ENCODE measurements around the gene SLC25A51. TPM values are rescaled to one million over a fixed set of nuclear protein-coding genes. Genes with fewer than 3 reads are reported as not detected.

SLC25A51 gene
- total and polyA plus RNA-seq, 2 experiments from 2014 or later, result 5.3 to 22.0 TPM

DNA sequence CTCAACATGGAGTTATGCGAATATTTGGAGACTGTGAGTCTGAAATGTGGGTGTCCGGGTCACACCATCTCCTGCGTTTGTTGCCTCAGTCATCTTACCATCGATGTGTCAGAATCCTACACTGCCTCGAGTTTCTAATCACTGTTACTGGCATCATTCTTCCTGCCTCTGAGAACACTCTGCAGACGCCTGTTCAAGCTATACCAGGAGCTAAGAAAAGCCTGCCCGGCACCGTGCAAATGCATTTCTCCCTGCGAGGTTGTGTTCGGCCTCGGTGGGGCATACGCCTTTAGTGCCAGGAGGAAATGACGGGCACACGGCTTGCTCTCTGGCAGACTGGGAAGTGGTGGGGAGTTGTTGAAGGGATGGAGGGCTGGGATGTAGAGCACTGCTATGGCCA, 31.2 kb upstream of the SLC25A51 start:
- H3K4me3 Mint-ChIP-seq, result no peak overlapping the region
- H3F3A ChIP-seq (replicated peaks; ENCODE audit: low read depth), result no peaks in the 10 kb centered on the region
- peaks cover 11% of the 10 kb centered on the region for H3K4me1 Mint-ChIP-seq
- H3K27ac ChIP-seq (ENCODE audit: low read depth), result no peak overlapping the region
- H3K27ac Mint-ChIP-seq, result no peak overlapping the region
- H3K27me3 ChIP-seq (ENCODE audit: insufficient read depth), result no peaks in the 10 kb centered on the region
- no peaks in the 10 kb centered on the region for H3K36me3 ChIP-seq (ENCODE audit: insufficient read depth)
- H3K4me2 ChIP-seq, result no peak overlapping the region
- ATAC-seq, result no peak
- H3K36me3 Mint-ChIP-seq (ENCODE audit: low read depth), result no peaks in the 10 kb centered on the region; the same call in 2 of the 3 replicates
- H3K4me1 ChIP-seq (ENCODE audit: insufficient read depth), result no peaks in the 10 kb centered on the region
- no peak overlapping the region for H3K4me3 ChIP-seq
- peaks cover 3% of the 10 kb centered on the region for H3K27me3 Mint-ChIP-seq (ENCODE audit: insufficient read depth, low read depth, poor library complexity)
- no peak overlapping the region for H2AFZ ChIP-seq
- H3K9me2 ChIP-seq (ENCODE audit: insufficient read depth), result 0 out of 2 replicates have a peak, but pooled peaks cover 5% of the 10 kb centered on the region
- no peaks in the 10 kb centered on the region; the same call in 1 of the 2 replicates for H4K20me1 ChIP-seq (replicated peaks; ENCODE audit: insufficient read depth)
- no peak for DNase-seq (ENCODE audit: low spot score)
- TF ChIP-seq ZNF331 (CRISPR knock-in tag; IDR thresholded peaks at IDR 0.05; ENCODE audit: low read depth) (no peak), ZNF114 (CRISPR knock-in tag; IDR thresholded peaks at IDR 0.05) (no peak), CREB1 (CRISPR knock-in tag; IDR thresholded peaks at IDR 0.05; ENCODE audit: low read depth) (no peak), EZH2phosphoT487 (IDR thresholded peaks at IDR 0.05; ENCODE audit: unreplicated experiment) (no peak), EZH2 (IDR thresholded peaks at IDR 0.05; ENCODE audit: low read depth, unreplicated experiment) (no peak), STAT1 (IDR thresholded peaks at IDR 0.05; ENCODE audit: unreplicated experiment) (no peak), POLR2AphosphoS5 (IDR thresholded peaks at IDR 0.05; ENCODE audit: low read depth) (no peak), JUNB (IDR thresholded peaks at IDR 0.05; ENCODE audit: unreplicated experiment) (no peak), NANOG (IDR thresholded peaks at IDR 0.05; ENCODE audit: borderline replicate concordance) (no peak)
- TF ChIP-seq, protein P1, sequence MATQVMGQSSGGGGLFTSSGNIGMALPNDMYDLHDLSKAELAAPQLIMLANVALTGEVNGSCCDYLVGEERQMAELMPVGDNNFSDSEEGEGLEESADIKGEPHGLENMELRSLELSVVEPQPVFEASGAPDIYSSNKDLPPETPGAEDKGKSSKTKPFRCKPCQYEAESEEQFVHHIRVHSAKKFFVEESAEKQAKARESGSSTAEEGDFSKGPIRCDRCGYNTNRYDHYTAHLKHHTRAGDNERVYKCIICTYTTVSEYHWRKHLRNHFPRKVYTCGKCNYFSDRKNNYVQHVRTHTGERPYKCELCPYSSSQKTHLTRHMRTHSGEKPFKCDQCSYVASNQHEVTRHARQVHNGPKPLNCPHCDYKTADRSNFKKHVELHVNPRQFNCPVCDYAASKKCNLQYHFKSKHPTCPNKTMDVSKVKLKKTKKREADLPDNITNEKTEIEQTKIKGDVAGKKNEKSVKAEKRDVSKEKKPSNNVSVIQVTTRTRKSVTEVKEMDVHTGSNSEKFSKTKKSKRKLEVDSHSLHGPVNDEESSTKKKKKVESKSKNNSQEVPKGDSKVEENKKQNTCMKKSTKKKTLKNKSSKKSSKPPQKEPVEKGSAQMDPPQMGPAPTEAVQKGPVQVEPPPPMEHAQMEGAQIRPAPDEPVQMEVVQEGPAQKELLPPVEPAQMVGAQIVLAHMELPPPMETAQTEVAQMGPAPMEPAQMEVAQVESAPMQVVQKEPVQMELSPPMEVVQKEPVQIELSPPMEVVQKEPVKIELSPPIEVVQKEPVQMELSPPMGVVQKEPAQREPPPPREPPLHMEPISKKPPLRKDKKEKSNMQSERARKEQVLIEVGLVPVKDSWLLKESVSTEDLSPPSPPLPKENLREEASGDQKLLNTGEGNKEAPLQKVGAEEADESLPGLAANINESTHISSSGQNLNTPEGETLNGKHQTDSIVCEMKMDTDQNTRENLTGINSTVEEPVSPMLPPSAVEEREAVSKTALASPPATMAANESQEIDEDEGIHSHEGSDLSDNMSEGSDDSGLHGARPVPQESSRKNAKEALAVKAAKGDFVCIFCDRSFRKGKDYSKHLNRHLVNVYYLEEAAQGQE (IDR thresholded peaks at IDR 0.05; ENCODE audit: unreplicated experiment), result no peak
- TF ChIP-seq, protein P2, sequence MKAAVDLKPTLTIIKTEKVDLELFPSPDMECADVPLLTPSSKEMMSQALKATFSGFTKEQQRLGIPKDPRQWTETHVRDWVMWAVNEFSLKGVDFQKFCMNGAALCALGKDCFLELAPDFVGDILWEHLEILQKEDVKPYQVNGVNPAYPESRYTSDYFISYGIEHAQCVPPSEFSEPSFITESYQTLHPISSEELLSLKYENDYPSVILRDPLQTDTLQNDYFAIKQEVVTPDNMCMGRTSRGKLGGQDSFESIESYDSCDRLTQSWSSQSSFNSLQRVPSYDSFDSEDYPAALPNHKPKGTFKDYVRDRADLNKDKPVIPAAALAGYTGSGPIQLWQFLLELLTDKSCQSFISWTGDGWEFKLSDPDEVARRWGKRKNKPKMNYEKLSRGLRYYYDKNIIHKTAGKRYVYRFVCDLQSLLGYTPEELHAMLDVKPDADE (IDR thresholded peaks at IDR 0.05), result no peak
- TF ChIP-seq, protein P3, sequence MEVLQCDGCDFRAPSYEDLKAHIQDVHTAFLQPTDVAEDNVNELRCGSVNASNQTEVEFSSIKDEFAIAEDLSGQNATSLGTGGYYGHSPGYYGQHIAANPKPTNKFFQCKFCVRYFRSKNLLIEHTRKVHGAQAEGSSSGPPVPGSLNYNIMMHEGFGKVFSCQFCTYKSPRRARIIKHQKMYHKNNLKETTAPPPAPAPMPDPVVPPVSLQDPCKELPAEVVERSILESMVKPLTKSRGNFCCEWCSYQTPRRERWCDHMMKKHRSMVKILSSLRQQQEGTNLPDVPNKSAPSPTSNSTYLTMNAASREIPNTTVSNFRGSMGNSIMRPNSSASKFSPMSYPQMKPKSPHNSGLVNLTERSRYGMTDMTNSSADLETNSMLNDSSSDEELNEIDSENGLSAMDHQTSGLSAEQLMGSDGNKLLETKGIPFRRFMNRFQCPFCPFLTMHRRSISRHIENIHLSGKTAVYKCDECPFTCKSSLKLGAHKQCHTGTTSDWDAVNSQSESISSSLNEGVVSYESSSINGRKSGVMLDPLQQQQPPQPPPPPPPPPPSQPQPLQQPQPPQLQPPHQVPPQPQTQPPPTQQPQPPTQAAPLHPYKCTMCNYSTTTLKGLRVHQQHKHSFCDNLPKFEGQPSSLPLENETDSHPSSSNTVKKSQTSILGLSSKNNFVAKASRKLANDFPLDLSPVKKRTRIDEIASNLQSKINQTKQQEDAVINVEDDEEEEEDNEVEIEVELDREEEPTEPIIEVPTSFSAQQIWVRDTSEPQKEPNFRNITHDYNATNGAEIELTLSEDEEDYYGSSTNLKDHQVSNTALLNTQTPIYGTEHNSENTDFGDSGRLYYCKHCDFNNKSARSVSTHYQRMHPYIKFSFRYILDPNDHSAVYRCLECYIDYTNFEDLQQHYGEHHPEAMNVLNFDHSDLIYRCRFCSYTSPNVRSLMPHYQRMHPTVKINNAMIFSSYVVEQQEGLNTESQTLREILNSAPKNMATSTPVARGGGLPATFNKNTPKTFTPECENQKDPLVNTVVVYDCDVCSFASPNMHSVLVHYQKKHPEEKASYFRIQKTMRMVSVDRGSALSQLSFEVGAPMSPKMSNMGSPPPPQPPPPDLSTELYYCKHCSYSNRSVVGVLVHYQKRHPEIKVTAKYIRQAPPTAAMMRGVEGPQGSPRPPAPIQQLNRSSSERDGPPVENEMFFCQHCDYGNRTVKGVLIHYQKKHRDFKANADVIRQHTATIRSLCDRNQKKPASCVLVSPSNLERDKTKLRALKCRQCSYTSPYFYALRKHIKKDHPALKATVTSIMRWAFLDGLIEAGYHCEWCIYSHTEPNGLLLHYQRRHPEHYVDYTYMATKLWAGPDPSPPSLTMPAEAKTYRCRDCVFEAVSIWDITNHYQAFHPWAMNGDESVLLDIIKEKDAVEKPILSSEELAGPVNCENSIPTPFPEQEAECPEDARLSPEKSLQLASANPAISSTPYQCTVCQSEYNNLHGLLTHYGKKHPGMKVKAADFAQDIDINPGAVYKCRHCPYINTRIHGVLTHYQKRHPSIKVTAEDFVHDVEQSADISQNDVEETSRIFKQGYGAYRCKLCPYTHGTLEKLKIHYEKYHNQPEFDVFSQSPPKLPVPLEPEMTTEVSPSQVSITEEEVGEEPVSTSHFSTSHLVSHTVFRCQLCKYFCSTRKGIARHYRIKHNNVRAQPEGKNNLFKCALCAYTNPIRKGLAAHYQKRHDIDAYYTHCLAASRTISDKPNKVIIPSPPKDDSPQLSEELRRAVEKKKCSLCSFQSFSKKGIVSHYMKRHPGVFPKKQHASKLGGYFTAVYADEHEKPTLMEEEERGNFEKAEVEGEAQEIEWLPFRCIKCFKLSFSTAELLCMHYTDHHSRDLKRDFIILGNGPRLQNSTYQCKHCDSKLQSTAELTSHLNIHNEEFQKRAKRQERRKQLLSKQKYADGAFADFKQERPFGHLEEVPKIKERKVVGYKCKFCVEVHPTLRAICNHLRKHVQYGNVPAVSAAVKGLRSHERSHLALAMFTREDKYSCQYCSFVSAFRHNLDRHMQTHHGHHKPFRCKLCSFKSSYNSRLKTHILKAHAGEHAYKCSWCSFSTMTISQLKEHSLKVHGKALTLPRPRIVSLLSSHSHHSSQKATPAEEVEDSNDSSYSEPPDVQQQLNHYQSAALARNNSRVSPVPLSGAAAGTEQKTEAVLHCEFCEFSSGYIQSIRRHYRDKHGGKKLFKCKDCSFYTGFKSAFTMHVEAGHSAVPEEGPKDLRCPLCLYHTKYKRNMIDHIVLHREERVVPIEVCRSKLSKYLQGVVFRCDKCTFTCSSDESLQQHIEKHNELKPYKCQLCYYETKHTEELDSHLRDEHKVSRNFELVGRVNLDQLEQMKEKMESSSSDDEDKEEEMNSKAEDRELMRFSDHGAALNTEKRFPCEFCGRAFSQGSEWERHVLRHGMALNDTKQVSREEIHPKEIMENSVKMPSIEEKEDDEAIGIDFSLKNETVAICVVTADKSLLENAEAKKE (CRISPR knock-in tag; IDR thresholded peaks at IDR 0.05), result no peak
- TF ChIP-seq, protein P4, sequence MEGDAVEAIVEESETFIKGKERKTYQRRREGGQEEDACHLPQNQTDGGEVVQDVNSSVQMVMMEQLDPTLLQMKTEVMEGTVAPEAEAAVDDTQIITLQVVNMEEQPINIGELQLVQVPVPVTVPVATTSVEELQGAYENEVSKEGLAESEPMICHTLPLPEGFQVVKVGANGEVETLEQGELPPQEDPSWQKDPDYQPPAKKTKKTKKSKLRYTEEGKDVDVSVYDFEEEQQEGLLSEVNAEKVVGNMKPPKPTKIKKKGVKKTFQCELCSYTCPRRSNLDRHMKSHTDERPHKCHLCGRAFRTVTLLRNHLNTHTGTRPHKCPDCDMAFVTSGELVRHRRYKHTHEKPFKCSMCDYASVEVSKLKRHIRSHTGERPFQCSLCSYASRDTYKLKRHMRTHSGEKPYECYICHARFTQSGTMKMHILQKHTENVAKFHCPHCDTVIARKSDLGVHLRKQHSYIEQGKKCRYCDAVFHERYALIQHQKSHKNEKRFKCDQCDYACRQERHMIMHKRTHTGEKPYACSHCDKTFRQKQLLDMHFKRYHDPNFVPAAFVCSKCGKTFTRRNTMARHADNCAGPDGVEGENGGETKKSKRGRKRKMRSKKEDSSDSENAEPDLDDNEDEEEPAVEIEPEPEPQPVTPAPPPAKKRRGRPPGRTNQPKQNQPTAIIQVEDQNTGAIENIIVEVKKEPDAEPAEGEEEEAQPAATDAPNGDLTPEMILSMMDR (conservative IDR thresholded peaks at IDR 0.05; ENCODE audit: low read depth in 2 of 2), result no peak
- no peaks in the 10 kb centered on the region for H3K79me2 ChIP-seq (replicated peaks; ENCODE audit: insufficient read depth)
- no peaks in the 10 kb centered on the region; the same call in 2 of the 3 replicates for H3K9me3 Mint-ChIP-seq

Measured in GM23338 (cell line).